ENCODE measurements around the gene PKLR. TPM values are rescaled to one million over a fixed set of nuclear protein-coding genes. Genes with fewer than 3 reads are reported as not detected.
"Not testable (repeated sequence)": the region's sequence is repeated elsewhere in the genome, so short reads cannot be mapped to it uniquely, and the experiment has no call there.

PKLR gene
- total RNA-seq, 4 donors from 2014 or later: not detected

GRCh38 chr1:155329980-155330598 is 28.9 kb upstream of the PKLR start:
- H3K4me1 ChIP-seq: peaks cover 0 to 23% (median 4%) of the 10 kb centered on the region in 3 donors
- H3K9me3 ChIP-seq: no peaks in the 10 kb centered on the region
- whole genome bisulfite sequencing, 2 donors (ENCODE audit: low coverage in 1 of 2): 79 to 85% methylated on average over 4 to 7 of the region's 11 CpGs
- no peaks in the 10 kb centered on the region for H3K27me3 ChIP-seq
- H3K4me3 ChIP-seq: no peak overlapping the region
- no peak for ATAC-seq
- no peak overlapping the region for H3K27ac ChIP-seq
- peaks cover 0 to 81% of the 10 kb centered on the region in 2 donors for H3K36me3 ChIP-seq
- TF ChIP-seq EP300 (IDR thresholded peaks at IDR 0.05) (no peak), POLR2A (IDR thresholded peaks at IDR 0.05) (no peak), POLR2AphosphoS5 (IDR thresholded peaks at IDR 0.05) (no peak)
- TF ChIP-seq, protein P1, sequence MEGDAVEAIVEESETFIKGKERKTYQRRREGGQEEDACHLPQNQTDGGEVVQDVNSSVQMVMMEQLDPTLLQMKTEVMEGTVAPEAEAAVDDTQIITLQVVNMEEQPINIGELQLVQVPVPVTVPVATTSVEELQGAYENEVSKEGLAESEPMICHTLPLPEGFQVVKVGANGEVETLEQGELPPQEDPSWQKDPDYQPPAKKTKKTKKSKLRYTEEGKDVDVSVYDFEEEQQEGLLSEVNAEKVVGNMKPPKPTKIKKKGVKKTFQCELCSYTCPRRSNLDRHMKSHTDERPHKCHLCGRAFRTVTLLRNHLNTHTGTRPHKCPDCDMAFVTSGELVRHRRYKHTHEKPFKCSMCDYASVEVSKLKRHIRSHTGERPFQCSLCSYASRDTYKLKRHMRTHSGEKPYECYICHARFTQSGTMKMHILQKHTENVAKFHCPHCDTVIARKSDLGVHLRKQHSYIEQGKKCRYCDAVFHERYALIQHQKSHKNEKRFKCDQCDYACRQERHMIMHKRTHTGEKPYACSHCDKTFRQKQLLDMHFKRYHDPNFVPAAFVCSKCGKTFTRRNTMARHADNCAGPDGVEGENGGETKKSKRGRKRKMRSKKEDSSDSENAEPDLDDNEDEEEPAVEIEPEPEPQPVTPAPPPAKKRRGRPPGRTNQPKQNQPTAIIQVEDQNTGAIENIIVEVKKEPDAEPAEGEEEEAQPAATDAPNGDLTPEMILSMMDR (IDR thresholded peaks at IDR 0.05): no peak

GRCh38 chr1:155328856-155329255 is 27.6 kb upstream of the PKLR start:
- Histone ChIP-seq H3K4me1 (peaks cover 0 to 30% (median 4%) of the 10 kb centered on the region in 3 donors), H3K36me3 (peaks cover 0 to 68% of the 10 kb centered on the region in 2 donors)
- H3K27ac ChIP-seq, H3K4me3 ChIP-seq, H3K27me3 ChIP-seq, H3K9me3 ChIP-seq, ATAC-seq: not testable (repeated sequence)
- 65 to 73% methylated on average over 3 to 7 of the region's 7 CpGs for WGBS, 2 donors (ENCODE audit: low coverage in 1 of 2)

DNA sequence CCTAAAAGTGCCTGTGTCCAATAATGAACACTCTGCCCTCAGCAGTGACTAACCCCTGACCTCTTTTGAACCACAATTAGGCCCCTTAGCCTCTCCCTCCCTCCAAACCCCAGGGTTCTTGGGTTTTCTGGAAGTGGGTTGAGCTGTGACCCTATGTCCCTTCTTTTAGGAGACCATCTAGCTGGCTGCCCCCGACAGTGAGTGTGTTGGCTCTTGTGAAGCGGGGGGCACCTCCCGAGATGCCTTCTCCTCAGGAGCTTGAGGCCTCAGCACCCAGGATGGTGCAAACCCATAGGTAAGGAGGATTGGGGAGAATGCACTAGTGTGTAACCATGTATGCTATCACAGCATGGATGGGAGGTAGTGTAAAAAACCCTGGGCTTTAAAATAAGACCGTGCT is 26.7 kb upstream of the PKLR start:
- no peaks in the 10 kb centered on the region for H3K27me3 ChIP-seq
- TF ChIP-seq EP300 (IDR thresholded peaks at IDR 0.05) (no peak), POLR2AphosphoS5 (IDR thresholded peaks at IDR 0.05) (no peak), POLR2A (IDR thresholded peaks at IDR 0.05) (no peak)
- TF ChIP-seq, protein P1 (IDR thresholded peaks at IDR 0.05): no peak
- no peaks in the 10 kb centered on the region for H3K9me3 ChIP-seq
- H3K36me3 ChIP-seq: peaks cover 0 to 59% of the 10 kb centered on the region in 2 donors
- 55 to 88% methylated on average over 1 of the region's 4 CpGs for WGBS, 2 donors (ENCODE audit: low coverage in 1 of 2)
- peaks cover 0 to 30% (median 4%) of the 10 kb centered on the region in 3 donors for H3K4me1 ChIP-seq
- no peak for ATAC-seq
- H3K4me3 ChIP-seq: no peak overlapping the region
- no peak overlapping the region for H3K27ac ChIP-seq

GRCh38 chr1:155326631-155327037 is 25.4 kb upstream of the PKLR start:
- Histone ChIP-seq H3K36me3 (peaks cover 0 to 57% of the 10 kb centered on the region in 2 donors), H3K27me3 (no peaks in the 10 kb centered on the region), H3K9me3 (no peaks in the 10 kb centered on the region), H3K27ac (peak overlapping the region in 1 of 4 donors; percentile 4), H3K4me1 (peaks cover 0 to 43% (median 10%) of the 10 kb centered on the region in 3 donors), H3K4me3 (no peak overlapping the region)
- WGBS, 2 donors (ENCODE audit: low coverage in 1 of 2): 70% methylated on average over 4 of the region's 7 CpGs; no CpG with 5 or more reads in 1 of the 2 donors
- TF ChIP-seq POLR2A (IDR thresholded peaks at IDR 0.05): no peak
- TF ChIP-seq EP300 (IDR thresholded peaks at IDR 0.05): no peak
- TF ChIP-seq POLR2AphosphoS5 (IDR thresholded peaks at IDR 0.05): no peak
- TF ChIP-seq, protein P1 (IDR thresholded peaks at IDR 0.05): no peak
- ATAC-seq: no peak

DNA sequence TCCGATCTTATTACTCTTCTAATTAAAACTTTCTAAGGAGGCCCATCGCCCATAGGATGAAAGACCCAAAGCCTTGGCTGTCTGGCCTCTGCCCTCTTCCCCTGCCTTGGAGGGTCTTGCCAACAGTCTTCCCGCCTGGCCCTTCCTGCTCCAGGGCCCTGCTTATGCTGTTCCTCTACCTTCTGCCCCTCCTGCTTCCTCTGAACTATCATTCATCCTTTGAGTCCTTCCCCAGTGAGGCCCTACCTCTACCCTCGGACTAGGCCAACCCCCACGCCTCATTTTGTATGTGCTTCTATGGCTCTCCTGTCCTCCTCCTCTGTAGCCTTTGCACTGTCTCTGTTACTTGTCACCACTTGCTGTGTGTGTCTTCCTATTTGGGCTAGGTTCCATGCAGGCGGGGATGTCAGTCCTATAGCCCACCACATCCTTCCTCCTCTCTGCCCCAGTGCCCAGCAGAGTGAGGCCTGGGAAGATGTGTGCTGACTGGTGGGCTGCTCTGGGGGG is 24.8 kb upstream of the PKLR start:
- Histone ChIP-seq H3K4me3 (no peak overlapping the region), H3K4me1 (peaks cover 0 to 49% (median 15%) of the 10 kb centered on the region in 3 donors), H3K9me3 (no peaks in the 10 kb centered on the region), H3K27ac (peak overlapping the region in 2 of 4 donors; percentile 98 to 99), H3K27me3 (no peaks in the 10 kb centered on the region), H3K36me3 (peaks cover 0 to 51% of the 10 kb centered on the region in 2 donors)
- TF ChIP-seq EP300 (IDR thresholded peaks at IDR 0.05) (no peak), POLR2A (IDR thresholded peaks at IDR 0.05) (no peak), POLR2AphosphoS5 (IDR thresholded peaks at IDR 0.05) (no peak)
- TF ChIP-seq, protein P1 (IDR thresholded peaks at IDR 0.05): no peak
- ATAC-seq: no peak
- 75 to 83% methylated on average over 5 of the region's 6 CpGs for WGBS, 2 donors (ENCODE audit: low coverage in 1 of 2)
